PC-9 (cell line): ENCODE data around the gene ASB3.

Experiments used
- EZH2 ChIP-seq: fragments of 200-600 bp; sonication (generic); IDR thresholded peaks from 2 replicates; pipeline ENCODE4 v1.8.0; 2017; ENCODE audit warnings: antibody characterized with exemption, low read depth
- TF ChIP-seq, protein P1 (sequence below): fragments of 200-600 bp; sonication (generic); conservative IDR thresholded peaks from 2 replicates; pipeline ENCODE4 v1.6.1; 2017; ENCODE audit warnings: mixed run types, antibody characterized with exemption, mild to moderate bottlenecking, moderate library complexity

DNA sequence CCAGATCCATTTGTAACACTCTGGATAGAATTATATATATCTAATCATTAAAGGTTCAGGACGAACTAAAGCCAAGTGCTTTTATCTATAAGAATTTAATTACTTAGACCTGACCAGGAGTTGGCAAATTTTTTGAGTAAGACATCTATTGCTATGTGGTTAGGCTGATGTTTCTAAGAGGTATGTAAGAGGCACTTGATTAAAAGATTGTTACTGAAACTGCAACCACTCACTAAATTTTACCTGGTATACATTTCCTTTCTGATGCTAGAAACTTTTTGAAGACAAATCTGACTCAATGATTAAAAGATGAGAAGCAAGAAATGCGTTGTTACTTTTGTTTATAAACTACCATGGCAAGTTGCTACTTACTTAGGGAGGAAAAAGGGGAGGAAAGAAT, 95.9 kb downstream of the ASB3 start:
- TF ChIP-seq, protein P1, sequence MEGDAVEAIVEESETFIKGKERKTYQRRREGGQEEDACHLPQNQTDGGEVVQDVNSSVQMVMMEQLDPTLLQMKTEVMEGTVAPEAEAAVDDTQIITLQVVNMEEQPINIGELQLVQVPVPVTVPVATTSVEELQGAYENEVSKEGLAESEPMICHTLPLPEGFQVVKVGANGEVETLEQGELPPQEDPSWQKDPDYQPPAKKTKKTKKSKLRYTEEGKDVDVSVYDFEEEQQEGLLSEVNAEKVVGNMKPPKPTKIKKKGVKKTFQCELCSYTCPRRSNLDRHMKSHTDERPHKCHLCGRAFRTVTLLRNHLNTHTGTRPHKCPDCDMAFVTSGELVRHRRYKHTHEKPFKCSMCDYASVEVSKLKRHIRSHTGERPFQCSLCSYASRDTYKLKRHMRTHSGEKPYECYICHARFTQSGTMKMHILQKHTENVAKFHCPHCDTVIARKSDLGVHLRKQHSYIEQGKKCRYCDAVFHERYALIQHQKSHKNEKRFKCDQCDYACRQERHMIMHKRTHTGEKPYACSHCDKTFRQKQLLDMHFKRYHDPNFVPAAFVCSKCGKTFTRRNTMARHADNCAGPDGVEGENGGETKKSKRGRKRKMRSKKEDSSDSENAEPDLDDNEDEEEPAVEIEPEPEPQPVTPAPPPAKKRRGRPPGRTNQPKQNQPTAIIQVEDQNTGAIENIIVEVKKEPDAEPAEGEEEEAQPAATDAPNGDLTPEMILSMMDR = no peak
- no peak for TF ChIP-seq EZH2
